ENCODE results near the gene TRIM67. TPM values are rescaled to one million over a fixed set of nuclear protein-coding genes. Genes with fewer than 3 reads are reported as not detected.

TRIM67 gene
- total RNA-seq, 1 experiment from 2014 or later: not detected

DNA sequence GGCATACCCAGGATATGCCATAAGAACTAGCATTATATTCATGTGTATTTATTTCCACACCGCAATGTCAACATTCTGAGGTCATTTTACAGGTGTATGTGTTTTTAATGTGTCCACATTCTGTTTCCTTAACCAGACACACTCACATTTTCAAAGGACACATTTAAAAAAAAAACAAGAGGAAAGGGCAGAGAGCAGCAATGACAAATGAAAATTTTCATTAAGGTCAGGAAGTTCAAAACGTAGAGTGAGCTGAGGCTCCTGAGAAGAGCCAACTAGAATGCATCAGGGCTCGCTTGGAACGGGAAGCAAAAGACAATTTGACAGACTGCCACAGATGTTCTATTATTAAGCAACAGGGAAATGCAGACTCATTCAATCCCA is 74.3 kb downstream of the TRIM67 start:
- intact Hi-C loops (cut with micrococcal nuclease): no loop called here
- CTCF ChIA-PET: no interaction called here
- TF ChIP-seq EZH2phosphoT487 (IDR thresholded peaks at IDR 0.05; ENCODE audit: borderline replicate concordance, low read length): no peak
- TF ChIP-seq EZH2 (IDR thresholded peaks at IDR 0.05; ENCODE audit: low read length, unreplicated experiment): no peak
- TF ChIP-seq, protein P1, sequence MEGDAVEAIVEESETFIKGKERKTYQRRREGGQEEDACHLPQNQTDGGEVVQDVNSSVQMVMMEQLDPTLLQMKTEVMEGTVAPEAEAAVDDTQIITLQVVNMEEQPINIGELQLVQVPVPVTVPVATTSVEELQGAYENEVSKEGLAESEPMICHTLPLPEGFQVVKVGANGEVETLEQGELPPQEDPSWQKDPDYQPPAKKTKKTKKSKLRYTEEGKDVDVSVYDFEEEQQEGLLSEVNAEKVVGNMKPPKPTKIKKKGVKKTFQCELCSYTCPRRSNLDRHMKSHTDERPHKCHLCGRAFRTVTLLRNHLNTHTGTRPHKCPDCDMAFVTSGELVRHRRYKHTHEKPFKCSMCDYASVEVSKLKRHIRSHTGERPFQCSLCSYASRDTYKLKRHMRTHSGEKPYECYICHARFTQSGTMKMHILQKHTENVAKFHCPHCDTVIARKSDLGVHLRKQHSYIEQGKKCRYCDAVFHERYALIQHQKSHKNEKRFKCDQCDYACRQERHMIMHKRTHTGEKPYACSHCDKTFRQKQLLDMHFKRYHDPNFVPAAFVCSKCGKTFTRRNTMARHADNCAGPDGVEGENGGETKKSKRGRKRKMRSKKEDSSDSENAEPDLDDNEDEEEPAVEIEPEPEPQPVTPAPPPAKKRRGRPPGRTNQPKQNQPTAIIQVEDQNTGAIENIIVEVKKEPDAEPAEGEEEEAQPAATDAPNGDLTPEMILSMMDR (conservative IDR thresholded peaks at IDR 0.05; ENCODE audit: low read depth, low read length): no peak
- H3K4me3 ChIP-seq (ENCODE audit: low read length): no peak overlapping the region
- ATAC-seq: no peak
- POLR2A ChIA-PET (ENCODE audit: unreplicated experiment): no interaction called here
- H3K9ac ChIP-seq (ENCODE audit: low read length): no peak overlapping the region
- peaks cover 18% of the 10 kb centered on the region; the same call in 1 of the 2 replicates for H3K36me3 ChIP-seq (ENCODE audit: low read depth, low read length)
- H3K4me1 ChIP-seq (ENCODE audit: insufficient read depth, low read length): peaks cover 12% of the 10 kb centered on the region
- no peaks in the 10 kb centered on the region for H3K27me3 ChIP-seq (ENCODE audit: low read length)
- no peaks in the 10 kb centered on the region for H3F3A ChIP-seq (ENCODE audit: low read length, unreplicated experiment)
- no peak overlapping the region for H3K27ac ChIP-seq (ENCODE audit: low read length)
- no peak overlapping the region for H3K4me2 ChIP-seq (ENCODE audit: low read length)
- no peaks in the 10 kb centered on the region for H3K9me3 ChIP-seq (ENCODE audit: low read length)
- no peak for DNase-seq
- no peak overlapping the region for H2AFZ ChIP-seq (ENCODE audit: low read length)
- no peaks in the 10 kb centered on the region for H3K9me2 ChIP-seq (replicated peaks; ENCODE audit: low read length)
- H4K20me1 ChIP-seq (ENCODE audit: low read length): no peaks in the 10 kb centered on the region
- BruUV-seq (replicated peaks): no TSS peak
- H3K79me2 ChIP-seq (ENCODE audit: low read length): peaks cover 16% of the 10 kb centered on the region

GRCh38 chr1:231236938-231237337 is 75.1 kb downstream of the TRIM67 start:
- intact Hi-C loops (cut with micrococcal nuclease): no loop called here
- TF ChIP-seq EZH2phosphoT487 (IDR thresholded peaks at IDR 0.05; ENCODE audit: borderline replicate concordance, low read length): no peak
- TF ChIP-seq, protein P1 (conservative IDR thresholded peaks at IDR 0.05; ENCODE audit: low read depth, low read length): no peak
- TF ChIP-seq EZH2 (IDR thresholded peaks at IDR 0.05; ENCODE audit: low read length, unreplicated experiment): no peak
- ChIA-PET POLR2A (ENCODE audit: unreplicated experiment) (no interaction called here), CTCF (no interaction called here)
- Histone ChIP-seq H3K9me2 (replicated peaks; ENCODE audit: low read length) (no peaks in the 10 kb centered on the region), H3K4me1 (ENCODE audit: insufficient read depth, low read length) (peaks cover 13% of the 10 kb centered on the region), H3K9me3 (ENCODE audit: low read length) (no peaks in the 10 kb centered on the region), H3F3A (ENCODE audit: low read length, unreplicated experiment) (no peaks in the 10 kb centered on the region), H2AFZ (ENCODE audit: low read length) (no peak overlapping the region), H3K79me2 (ENCODE audit: low read length) (peaks cover 23% of the 10 kb centered on the region), H3K27ac (ENCODE audit: low read length) (no peak overlapping the region), H3K36me3 (ENCODE audit: low read depth, low read length) (peaks cover 18% of the 10 kb centered on the region; the same call in 1 of the 2 replicates), H3K27me3 (ENCODE audit: low read length) (no peaks in the 10 kb centered on the region), H3K4me3 (ENCODE audit: low read length) (no peak overlapping the region), H3K4me2 (ENCODE audit: low read length) (no peak overlapping the region), H3K9ac (ENCODE audit: low read length) (no peak overlapping the region), H4K20me1 (ENCODE audit: low read length) (no peaks in the 10 kb centered on the region)
- DNase-seq: no peak
- BruUV-seq (replicated peaks): no TSS peak
- ATAC-seq: no peak

GRCh38 chr1:231238298-231238697 is 76.4 kb downstream of the TRIM67 start:
- Histone ChIP-seq H3K27me3 (ENCODE audit: low read length) (no peaks in the 10 kb centered on the region), H3K4me1 (ENCODE audit: insufficient read depth, low read length) (peaks cover 25% of the 10 kb centered on the region), H3K79me2 (ENCODE audit: low read length) (peaks cover 37% of the 10 kb centered on the region), H3K4me2 (ENCODE audit: low read length) (no peak overlapping the region), H3K9me2 (replicated peaks; ENCODE audit: low read length) (no peaks in the 10 kb centered on the region), H3F3A (ENCODE audit: low read length, unreplicated experiment) (no peaks in the 10 kb centered on the region), H4K20me1 (ENCODE audit: low read length) (no peaks in the 10 kb centered on the region), H3K9ac (ENCODE audit: low read length) (no peak overlapping the region), H3K9me3 (ENCODE audit: low read length) (no peaks in the 10 kb centered on the region), H3K36me3 (ENCODE audit: low read depth, low read length) (peaks cover 18% of the 10 kb centered on the region; the same call in 1 of the 2 replicates), H3K27ac (ENCODE audit: low read length) (no peak overlapping the region), H2AFZ (ENCODE audit: low read length) (no peak overlapping the region), H3K4me3 (ENCODE audit: low read length) (no peak overlapping the region)
- POLR2A ChIA-PET (ENCODE audit: unreplicated experiment): interaction anchor here (0.6 kb wide), 1 partner anchor 370 kb away, joined by 4 read pairs; no protein-coding TSS in a partner anchor
- intact Hi-C loops (cut with micrococcal nuclease): no loop called here
- no peak for ATAC-seq
- BruUV-seq (replicated peaks): no TSS peak
- TF ChIP-seq EZH2 (IDR thresholded peaks at IDR 0.05; ENCODE audit: low read length, unreplicated experiment) (no peak), EZH2phosphoT487 (IDR thresholded peaks at IDR 0.05; ENCODE audit: borderline replicate concordance, low read length) (no peak)
- TF ChIP-seq, protein P1 (conservative IDR thresholded peaks at IDR 0.05; ENCODE audit: low read depth, low read length): no peak
- no peak for DNase-seq
- CTCF ChIA-PET: no interaction called here
